NOMO-1 treated with dmso at 0.1 percent for 144 hours (cell line): ENCODE measurements around the gene LTBP3.

ENCODE experiments used
- DNase-seq: peaks from one replicate; lab custom pipeline; 2025; ENCODE audit not compliant: unreplicated experiment; lab: John Stamatoyannopoulos, UW

The LTBP3 gene

GRCh38 chr11:65498727-65498976 lies 59.5 kb downstream of the LTBP3 start:
- no peak for DNase-seq

- peak; percentile 40 for DNase-seq
Observed at GRCh38 chr11:65498042-65498726, 60.0 kb downstream of the LTBP3 start.

GRCh38 chr11:65497141-65498041 lies 60.8 kb downstream of the LTBP3 start:
- peak; percentile 95 for DNase-seq

- no peak for DNase-seq
Observed at GRCh38 chr11:65496304-65497140, 61.6 kb downstream of the LTBP3 start.

GRCh38 chr11:65493367-65494176 lies 64.6 kb downstream of the LTBP3 start:
- no peak for DNase-seq

GRCh38 chr11:65492637-65493366 lies 65.4 kb downstream of the LTBP3 start:
- DNase-seq = peak; percentile 37

- no peak for DNase-seq
Observed at GRCh38 chr11:65492387-65492636, 65.8 kb downstream of the LTBP3 start.

- DNase-seq = no peak
Observed at GRCh38 chr11:65491614-65492386, 66.4 kb downstream of the LTBP3 start.

GRCh38 chr11:65491163-65491465 lies 67.0 kb downstream of the LTBP3 start:
- DNase-seq = no peak

- no peak for DNase-seq
Observed at GRCh38 chr11:65489706-65490320, 68.3 kb downstream of the LTBP3 start.

- DNase-seq = no peak
Observed at GRCh38 chr11:65489035-65489705, 69.0 kb downstream of the LTBP3 start.
